ENCODE measurements around the gene ABHD17C.

The ABHD17C gene

GRCh38 chr15:80732818-80733217 is 37.7 kb downstream of the ABHD17C start:
- H3K4me3 ChIP-seq (ENCODE audit: low read depth, low read length) = no peak overlapping the region
- TF ChIP-seq, protein P1, sequence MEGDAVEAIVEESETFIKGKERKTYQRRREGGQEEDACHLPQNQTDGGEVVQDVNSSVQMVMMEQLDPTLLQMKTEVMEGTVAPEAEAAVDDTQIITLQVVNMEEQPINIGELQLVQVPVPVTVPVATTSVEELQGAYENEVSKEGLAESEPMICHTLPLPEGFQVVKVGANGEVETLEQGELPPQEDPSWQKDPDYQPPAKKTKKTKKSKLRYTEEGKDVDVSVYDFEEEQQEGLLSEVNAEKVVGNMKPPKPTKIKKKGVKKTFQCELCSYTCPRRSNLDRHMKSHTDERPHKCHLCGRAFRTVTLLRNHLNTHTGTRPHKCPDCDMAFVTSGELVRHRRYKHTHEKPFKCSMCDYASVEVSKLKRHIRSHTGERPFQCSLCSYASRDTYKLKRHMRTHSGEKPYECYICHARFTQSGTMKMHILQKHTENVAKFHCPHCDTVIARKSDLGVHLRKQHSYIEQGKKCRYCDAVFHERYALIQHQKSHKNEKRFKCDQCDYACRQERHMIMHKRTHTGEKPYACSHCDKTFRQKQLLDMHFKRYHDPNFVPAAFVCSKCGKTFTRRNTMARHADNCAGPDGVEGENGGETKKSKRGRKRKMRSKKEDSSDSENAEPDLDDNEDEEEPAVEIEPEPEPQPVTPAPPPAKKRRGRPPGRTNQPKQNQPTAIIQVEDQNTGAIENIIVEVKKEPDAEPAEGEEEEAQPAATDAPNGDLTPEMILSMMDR (IDR thresholded peaks at IDR 0.05; ENCODE audit: low read depth, low read length, missing control alignments) = no peak
- in situ Hi-C loops (cut with HindIII; ENCODE audit: low sequenced_read_pairs) = no loop called here
- no peak for DNase-seq (ENCODE audit: low read depth)

GRCh38 chr15:80733460-80733859 is 38.4 kb downstream of the ABHD17C start:
- no peak for DNase-seq (ENCODE audit: low read depth)
- H3K4me3 ChIP-seq (ENCODE audit: low read depth, low read length) = no peak overlapping the region
- TF ChIP-seq, protein P1 (IDR thresholded peaks at IDR 0.05; ENCODE audit: low read depth, low read length, missing control alignments) = no peak
- in situ Hi-C loops (cut with HindIII; ENCODE audit: low sequenced_read_pairs) = no loop called here

DNA sequence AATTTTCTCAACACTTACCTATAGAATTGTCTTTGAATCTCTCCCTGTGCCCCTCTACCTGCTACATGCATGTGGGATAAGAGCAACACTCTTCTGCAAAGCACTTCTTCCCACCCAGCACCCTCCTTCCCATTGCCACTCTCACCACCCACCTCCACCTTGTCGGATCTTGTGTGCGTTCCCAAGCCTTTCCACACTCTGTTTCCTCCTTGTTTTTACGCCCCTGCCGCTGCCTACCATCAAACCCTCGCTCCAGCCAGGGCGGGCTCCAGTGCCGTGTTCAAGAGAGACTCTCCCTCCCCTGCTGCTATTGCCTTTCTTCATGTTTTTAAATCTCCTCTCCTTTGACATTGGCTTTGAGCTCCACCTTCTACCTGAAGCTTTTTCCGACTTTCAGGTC is 40.2 kb downstream of the ABHD17C start:
- TF ChIP-seq, protein P1 (IDR thresholded peaks at IDR 0.05; ENCODE audit: low read depth, low read length, missing control alignments) = no peak

GRCh38 chr15:80736560-80736959 is 41.5 kb downstream of the ABHD17C start:
- H3K4me3 ChIP-seq (ENCODE audit: low read depth, low read length) = no peak overlapping the region
- no peak for DNase-seq (ENCODE audit: low read depth)
- TF ChIP-seq, protein P1 (IDR thresholded peaks at IDR 0.05; ENCODE audit: low read depth, low read length, missing control alignments) = no peak
- in situ Hi-C loops (cut with HindIII; ENCODE audit: low sequenced_read_pairs) = no loop called here

More for the DNA sequence above, 40.2 kb downstream of the ABHD17C start:
- no peak for DNase-seq (ENCODE audit: low read depth)
- in situ Hi-C loops (cut with HindIII; ENCODE audit: low sequenced_read_pairs) = no loop called here
- no peak overlapping the region for H3K4me3 ChIP-seq (ENCODE audit: low read depth, low read length)

- in situ Hi-C loops (cut with HindIII; ENCODE audit: low sequenced_read_pairs) = no loop called here
- H3K4me3 ChIP-seq (ENCODE audit: low read depth, low read length) = no peak overlapping the region
- no peak for DNase-seq (ENCODE audit: low read depth)
- TF ChIP-seq, protein P1 (IDR thresholded peaks at IDR 0.05; ENCODE audit: low read depth, low read length, missing control alignments) = no peak
Measured at GRCh38 chr15:80739919-80740318, 44.8 kb downstream of the ABHD17C start.

DNA sequence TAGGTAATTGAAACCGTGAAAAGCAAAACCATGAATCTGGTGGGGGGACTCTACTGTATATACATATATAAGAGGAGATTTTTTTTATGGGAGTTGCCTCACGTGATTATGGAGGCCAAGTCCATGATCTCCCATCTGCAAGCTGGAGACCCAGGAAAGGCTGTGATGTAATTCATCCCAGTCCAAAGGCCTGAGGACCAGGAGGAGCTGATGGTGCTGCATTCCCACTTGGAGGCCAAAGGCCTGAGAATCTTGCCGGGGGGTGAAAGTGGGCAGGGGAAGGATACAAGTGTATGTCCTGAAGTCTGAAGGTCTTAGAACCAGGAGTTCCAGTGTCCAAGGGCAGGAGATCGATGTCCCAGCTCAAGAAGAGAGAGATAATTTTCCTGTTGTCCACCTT is 47.0 kb downstream of the ABHD17C start:
- in situ Hi-C loops (cut with HindIII; ENCODE audit: low sequenced_read_pairs) = no loop called here
- H3K4me3 ChIP-seq (ENCODE audit: low read depth, low read length) = no peak overlapping the region
- DNase-seq (ENCODE audit: low read depth) = no peak
- TF ChIP-seq, protein P1 (IDR thresholded peaks at IDR 0.05; ENCODE audit: low read depth, low read length, missing control alignments) = no peak
